ENCODE data around the gene CCBE1. TPM values are rescaled to one million over a fixed set of nuclear protein-coding genes. Genes with fewer than 3 reads are reported as not detected.
A peak's percentile ranks its signal among the peaks of the same experiment; 100 is the strongest.

CCBE1 gene
- polyA plus RNA-seq, 2 of the 4 experiments (the other 2 are of a cell fraction), result 3.0 to 9.9 TPM

GRCh38 chr18:59733421-59733820 is 36.2 kb upstream of the CCBE1 start:
- no peak overlapping the region; a peak in 1 of 6 replicates for H3K27ac ChIP-seq
- no peak for ATAC-seq
- 64% methylated on average over 1 of the region's 1 CpG for WGBS (ENCODE audit: missing lambda C conversion rate)
- H3K9me3 ChIP-seq, result no peaks in the 10 kb centered on the region
- TF ChIP-seq FOSL2 (IDR thresholded peaks at IDR 0.05) (no peak), FOSL2 (CRISPR knock-in tag; IDR thresholded peaks at IDR 0.05) (no peak), TFCP2L1 (CRISPR knock-in tag; IDR thresholded peaks at IDR 0.05) (no peak), E2F6 (IDR thresholded peaks at IDR 0.05; ENCODE audit: borderline replicate concordance, low read depth) (no peak), HOXB13 (CRISPR knock-in tag; IDR thresholded peaks at IDR 0.05; ENCODE audit: low read depth) (no peak), HMGXB4 (CRISPR knock-in tag; IDR thresholded peaks at IDR 0.05; ENCODE audit: borderline replicate concordance) (no peak), SREBF2 (IDR thresholded peaks at IDR 0.05) (no peak), PHF8 (IDR thresholded peaks at IDR 0.05; ENCODE audit: borderline replicate concordance, low read depth) (no peak), NR3C1 (IDR thresholded peaks at IDR 0.05) (no peak)
- no peak for FAIRE-seq
- ChIA-PET POLR2A (no interaction called here), CTCF (interaction anchor here (0.6 to 2.3 kb wide), 4 partner anchors 20 to 121 kb away, joined by 3 to 9 read pairs (median 3); partner anchors contain the start of gene CCBE1)
- peaks cover 6% of the 10 kb centered on the region; the same call in 1 of the 3 replicates for H3K4me1 ChIP-seq
- no peak overlapping the region for H3K4me3 ChIP-seq
- no peak for DNase-seq (ENCODE audit: low read depth in 1 of 2, low spot score in 1 of 2)
- no peak overlapping the region for H3K4me2 ChIP-seq

GRCh38 chr18:59730896-59731295 is 33.7 kb upstream of the CCBE1 start:
- peaks cover 6% of the 10 kb centered on the region; the same call in 1 of the 3 replicates for H3K4me1 ChIP-seq
- H3K4me3 ChIP-seq, result no peak overlapping the region
- no peak overlapping the region for H3K4me2 ChIP-seq
- no peak for FAIRE-seq
- ChIA-PET POLR2A (no interaction called here), CTCF (interaction anchor here (2.0 kb wide), 1 partner anchor 34 kb away, joined by 6 read pairs; the partner anchor contains the start of gene CCBE1)
- peak overlapping the region in 1 of 2 experiments; percentile 66; a peak in 2 of 6 replicates for H3K27ac ChIP-seq
- H3K9me3 ChIP-seq, result no peaks in the 10 kb centered on the region
- WGBS (ENCODE audit: missing lambda C conversion rate), result 17% methylated on average over 1 of the region's 1 CpG
- TF ChIP-seq CBX2 (IDR thresholded peaks at IDR 0.05; ENCODE audit: borderline replicate concordance, low read depth) (no peak), ATOH8 (CRISPR knock-in tag; IDR thresholded peaks at IDR 0.05; ENCODE audit: low read depth) (no peak), NR3C1 (IDR thresholded peaks at IDR 0.05) (no peak), KDM5A (IDR thresholded peaks at IDR 0.05) (no peak), ZFP36 (IDR thresholded peaks at IDR 0.05; ENCODE audit: borderline replicate concordance, partially characterized antibody) (no peak), PBX3 (IDR thresholded peaks at IDR 0.05) (no peak), RAD21 (conservative IDR thresholded peaks at IDR 0.05 in 1 of 2, IDR thresholded peaks at IDR 0.05 in 1 of 2) (no peak), BHLHE40 (IDR thresholded peaks at IDR 0.05; ENCODE audit: low read depth, low read length) (no peak), EHF (CRISPR knock-in tag; IDR thresholded peaks at IDR 0.05) (no peak), PHF8 (IDR thresholded peaks at IDR 0.05; ENCODE audit: borderline replicate concordance, low read depth) (no peak), E2F6 (IDR thresholded peaks at IDR 0.05; ENCODE audit: borderline replicate concordance, low read depth) (no peak), MYC (IDR thresholded peaks at IDR 0.05; ENCODE audit: borderline replicate concordance, low read length) (no peak), CHD4 (IDR thresholded peaks at IDR 0.05; ENCODE audit: borderline replicate concordance) (no peak), BCL3 (IDR thresholded peaks at IDR 0.05) (no peak), TP53 (CRISPR knock-in tag; IDR thresholded peaks at IDR 0.05) (no peak), RFX5 (IDR thresholded peaks at IDR 0.05) (no peak), NPAS2 (CRISPR knock-in tag; IDR thresholded peaks at IDR 0.05; ENCODE audit: borderline replicate concordance) (no peak)
- no peak for DNase-seq (ENCODE audit: low read depth in 1 of 2, low spot score in 1 of 2)
- no peak for ATAC-seq
